ENCODE results near the gene MICALL1.

DNA sequence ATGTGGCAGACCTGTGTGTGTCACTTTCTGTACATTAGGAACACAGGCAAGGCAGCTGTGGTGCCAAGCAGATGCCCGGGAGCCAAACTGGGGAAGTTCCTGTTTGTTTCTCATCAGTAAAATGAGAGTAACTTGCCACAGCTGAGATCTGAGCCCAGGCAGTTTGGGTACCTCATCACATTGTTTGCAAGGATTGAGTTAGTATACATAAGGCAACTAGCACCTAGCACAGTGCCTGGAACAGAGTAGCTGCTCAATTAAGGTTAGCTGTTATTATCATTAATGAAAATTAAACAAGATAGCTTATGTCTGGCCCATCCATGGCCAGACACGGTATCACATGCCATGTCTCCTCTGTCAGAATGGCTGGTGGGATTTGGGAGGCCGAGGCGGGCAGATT lies 70.5 kb downstream of the MICALL1 start:
- TF ChIP-seq, protein P1, sequence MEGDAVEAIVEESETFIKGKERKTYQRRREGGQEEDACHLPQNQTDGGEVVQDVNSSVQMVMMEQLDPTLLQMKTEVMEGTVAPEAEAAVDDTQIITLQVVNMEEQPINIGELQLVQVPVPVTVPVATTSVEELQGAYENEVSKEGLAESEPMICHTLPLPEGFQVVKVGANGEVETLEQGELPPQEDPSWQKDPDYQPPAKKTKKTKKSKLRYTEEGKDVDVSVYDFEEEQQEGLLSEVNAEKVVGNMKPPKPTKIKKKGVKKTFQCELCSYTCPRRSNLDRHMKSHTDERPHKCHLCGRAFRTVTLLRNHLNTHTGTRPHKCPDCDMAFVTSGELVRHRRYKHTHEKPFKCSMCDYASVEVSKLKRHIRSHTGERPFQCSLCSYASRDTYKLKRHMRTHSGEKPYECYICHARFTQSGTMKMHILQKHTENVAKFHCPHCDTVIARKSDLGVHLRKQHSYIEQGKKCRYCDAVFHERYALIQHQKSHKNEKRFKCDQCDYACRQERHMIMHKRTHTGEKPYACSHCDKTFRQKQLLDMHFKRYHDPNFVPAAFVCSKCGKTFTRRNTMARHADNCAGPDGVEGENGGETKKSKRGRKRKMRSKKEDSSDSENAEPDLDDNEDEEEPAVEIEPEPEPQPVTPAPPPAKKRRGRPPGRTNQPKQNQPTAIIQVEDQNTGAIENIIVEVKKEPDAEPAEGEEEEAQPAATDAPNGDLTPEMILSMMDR (IDR thresholded peaks at IDR 0.05) = no peak
- TF ChIP-seq EP300 (IDR thresholded peaks at IDR 0.05) (no peak), POLR2A (IDR thresholded peaks at IDR 0.05) (no peak), POLR2AphosphoS5 (IDR thresholded peaks at IDR 0.05) (no peak)

Data from sigmoid colon (tissue), 4 donors.